SK-N-SH (cell line): Measurements from ENCODE around the gene GNG13. TPM values are rescaled to one million over a fixed set of nuclear protein-coding genes. Genes with fewer than 3 reads are reported as not detected.

Source experiments
- CTCF ChIA-PET: fragments of 300-600, 350-600 bp; formaldehyde crosslinking; extraction: SDS; loops from one replicate; lab custom pipeline; 2021; lab: Yijun Ruan, JAX
- POLR2A ChIA-PET: fragments of 350-600 bp; sonication (Branson Sonifier 250); formaldehyde crosslinking; extraction: SDS; loops from one replicate; lab custom pipeline; 2020; ENCODE audit warnings: antibody characterized with exemption, inconsistent platforms; lab: Yijun Ruan, JAX
- DNase-seq: peaks from one replicate; pipeline ENCODE4 v3.0.0; 2012
- H2AFZ ChIP-seq: fragments of 200-600 bp; sonication (generic); 2 replicates; pipeline ENCODE4 v1.8.1; 2016; ENCODE audit warnings: antibody characterized with exemption, mild to moderate bottlenecking, low read depth
- H3F3A ChIP-seq: fragments of 200-600 bp; sonication (generic); replicated peaks from 2 replicates; pipeline ENCODE3; 2016; ENCODE audit warnings: antibody characterized with exemption, mild to moderate bottlenecking; ENCODE audit not compliant: insufficient read depth
- H3K27ac ChIP-seq, 2 experiments: fragments of 200-500 bp in 1 of 2; fragments of 200-600 bp in 1 of 2; sonication (Bioruptor generic) in 1 of 2; sonication (generic), shearing (Covaris generic) in 1 of 2; 2 replicates each; pipeline versions ENCODE4 v1.5.1 to v1.6.1; 2014 to 2016; ENCODE audit warnings: low read depth in 2 of 2, inconsistent platforms in 1 of 2, low read length in 1 of 2, mild to moderate bottlenecking in 1 of 2, mixed read lengths in 1 of 2
- H3K27me3 ChIP-seq: fragments of 200-600 bp; sonication (generic), shearing (Covaris generic); 2 replicates; pipeline ENCODE4 v1.6.1; 2016; ENCODE audit warnings: mixed run types; ENCODE audit not compliant: insufficient read depth
- H3K36me3 ChIP-seq, 2 experiments: fragments of 200-500 bp in 1 of 2; fragments of 200-600 bp in 1 of 2; sonication (Bioruptor generic) in 1 of 2; sonication (generic) in 1 of 2; replicated peaks in 1 of 2; 2 replicates each; pipeline versions ENCODE3 to v1.5.1; 2014 to 2016; ENCODE audit warnings: low read length in 1 of 2, mild to moderate bottlenecking in 1 of 2; ENCODE audit not compliant: insufficient read depth in 2 of 2, control insufficient read depth in 1 of 2
- H3K4me1 ChIP-seq, 2 experiments: fragments of 200-500 bp in 1 of 2; fragments of 200-600 bp in 1 of 2; sonication (Bioruptor generic) in 1 of 2; sonication (generic), shearing (Covaris generic) in 1 of 2; 2 replicates each; pipeline versions ENCODE4 v1.5.1 to v1.6.1; 2014 to 2016; ENCODE audit warnings: low read depth in 1 of 2, low read length in 1 of 2, mixed run types in 1 of 2; ENCODE audit not compliant: insufficient read depth in 2 of 2, control insufficient read depth in 1 of 2
- H3K4me2 ChIP-seq: fragments of 200-600 bp; sonication (generic), shearing (Covaris generic); 2 replicates; pipeline ENCODE4 v1.6.1; 2017; ENCODE audit warnings: mixed run types
- H3K4me3 ChIP-seq, 2 experiments: fragments of 200-500 bp in 1 of 2; fragments of 200-600 bp in 1 of 2; sonication (Bioruptor generic) in 1 of 2; sonication (generic), shearing (Covaris generic) in 1 of 2; 2 replicates each; pipeline versions ENCODE4 v1.5.1 to v1.8.1; 2014 to 2016; ENCODE audit warnings: low read depth in 2 of 2, inconsistent platforms in 1 of 2, low read length in 1 of 2, mild to moderate bottlenecking in 1 of 2, mixed read lengths in 1 of 2, moderate library complexity in 1 of 2
- H3K79me2 ChIP-seq: fragments of 200-600 bp; sonication (generic); 2 replicates; pipeline ENCODE4 v1.8.1; 2017; ENCODE audit warnings: mild to moderate bottlenecking; ENCODE audit not compliant: insufficient read depth
- H3K9ac ChIP-seq: fragments of 200-600 bp; sonication (generic); 2 replicates; pipeline ENCODE4 v1.6.1; 2017; ENCODE audit warnings: mixed run types
- H3K9me2 ChIP-seq: fragments of 200-600 bp; sonication (generic); 2 replicates; pipeline ENCODE4 v1.6.1; 2017; ENCODE audit warnings: mixed run types
- H3K9me3 ChIP-seq: fragments of 200-600 bp; sonication (generic); 2 replicates; pipeline ENCODE4 v1.6.1; 2017; ENCODE audit warnings: mixed run types, mild to moderate bottlenecking, moderate library complexity
- H4K20me1 ChIP-seq: fragments of 200-600 bp; sonication (generic); 2 replicates; pipeline ENCODE4 v1.6.1; 2017; ENCODE audit warnings: mild to moderate bottlenecking, mixed run types; ENCODE audit not compliant: insufficient read depth
- ELF1 ChIP-seq: IDR thresholded peaks from 2 replicates; pipeline ENCODE4 v1.4.0; 2012
- FOXM1 ChIP-seq: IDR thresholded peaks from 2 replicates; pipeline ENCODE4 v1.4.0; 2012; ENCODE audit warnings: low read depth, mild to moderate bottlenecking
- GABPA ChIP-seq: IDR thresholded peaks from 2 replicates; pipeline ENCODE4 v1.4.0; 2012; ENCODE audit warnings: low read depth, mild to moderate bottlenecking
- MAX ChIP-seq: IDR thresholded peaks from 2 replicates; pipeline ENCODE4 v1.4.0; 2012; ENCODE audit warnings: low read depth
- NRF1 ChIP-seq: IDR thresholded peaks from 2 replicates; pipeline ENCODE4 v1.6.1; 2012; ENCODE audit warnings: low read depth, mild to moderate bottlenecking, low read length
- PBX3 ChIP-seq: IDR thresholded peaks from 2 replicates; pipeline ENCODE4; 2012
- RAD21 ChIP-seq: IDR thresholded peaks from 2 replicates; pipeline ENCODE4 v1.6.1; 2012; ENCODE audit warnings: mild to moderate bottlenecking, low read length
- RCOR1 ChIP-seq: fragments of 150-350 bp; IDR thresholded peaks from 2 replicates; pipeline ENCODE4 v1.6.1; 2017; ENCODE audit warnings: antibody characterized with exemption, low read length
- REST ChIP-seq: IDR thresholded peaks from 2 replicates; pipeline ENCODE4 v1.6.1; 2012; ENCODE audit warnings: mild to moderate bottlenecking, low read depth, low read length, moderate library complexity
- RXRA ChIP-seq: IDR thresholded peaks from 2 replicates; pipeline ENCODE4 v1.4.0; 2012; ENCODE audit warnings: low read depth, mild to moderate bottlenecking, borderline replicate concordance
- SMC3 ChIP-seq: IDR thresholded peaks from 2 replicates; pipeline ENCODE4 v1.6.1; 2012; ENCODE audit warnings: low read depth, low read length, improper control_type of control experiment
- TCF12 ChIP-seq: IDR thresholded peaks from 2 replicates; pipeline ENCODE4 v1.4.0; 2012
- TEAD4 ChIP-seq: IDR thresholded peaks from 2 replicates; pipeline ENCODE4 v1.4.0; 2012; ENCODE audit warnings: mild to moderate bottlenecking, borderline replicate concordance; ENCODE audit not compliant: insufficient read depth
- USF1 ChIP-seq: IDR thresholded peaks from 2 replicates; pipeline ENCODE4 v1.4.0; 2012; ENCODE audit warnings: low read depth, borderline replicate concordance
- YY1 ChIP-seq: IDR thresholded peaks from 2 replicates; pipeline ENCODE4 v1.4.0; 2012; ENCODE audit warnings: low read depth, mild to moderate bottlenecking
- WGBS: methylation state at CpG from one replicate; pipeline ENCODE4 v1.1.6; 2017; ENCODE audit warnings: low lambda C conversion rate; 5-methylcytosine and 5-hydroxymethylcytosine counted together
- polyA plus RNA-seq, 3 experiments: library from polyadenylated mRNA; depleted of rRNA; stranded (reverse); fragments of >200 nt; gene quantifications; 2 replicates each; pipeline ENCODE4 v1.2.3, GENCODE V29; 2012
- TF ChIP-seq, protein P1 (sequence below): fragments of 200-600 bp; sonication (generic); IDR thresholded peaks from 2 replicates; pipeline ENCODE4 v1.6.1; 2017; ENCODE audit warnings: antibody characterized with exemption, mild to moderate bottlenecking, moderate library complexity
- TF ChIP-seq, protein P2 (sequence below): fragments of 150-350 bp; IDR thresholded peaks from 2 replicates; pipeline ENCODE4 v1.6.1; 2017; ENCODE audit warnings: antibody characterized with exemption, low read length, low read depth, borderline replicate concordance

The GNG13 gene
- polyA plus RNA-seq, 1 of the 3 experiments (the other 2 are of a cell fraction), result not detected

- no peak for TF ChIP-seq REST
- TF ChIP-seq FOXM1, result no peak
- no peak for TF ChIP-seq ELF1
- no peak for TF ChIP-seq RCOR1
- TF ChIP-seq TEAD4, result no peak
- TF ChIP-seq, protein P1, sequence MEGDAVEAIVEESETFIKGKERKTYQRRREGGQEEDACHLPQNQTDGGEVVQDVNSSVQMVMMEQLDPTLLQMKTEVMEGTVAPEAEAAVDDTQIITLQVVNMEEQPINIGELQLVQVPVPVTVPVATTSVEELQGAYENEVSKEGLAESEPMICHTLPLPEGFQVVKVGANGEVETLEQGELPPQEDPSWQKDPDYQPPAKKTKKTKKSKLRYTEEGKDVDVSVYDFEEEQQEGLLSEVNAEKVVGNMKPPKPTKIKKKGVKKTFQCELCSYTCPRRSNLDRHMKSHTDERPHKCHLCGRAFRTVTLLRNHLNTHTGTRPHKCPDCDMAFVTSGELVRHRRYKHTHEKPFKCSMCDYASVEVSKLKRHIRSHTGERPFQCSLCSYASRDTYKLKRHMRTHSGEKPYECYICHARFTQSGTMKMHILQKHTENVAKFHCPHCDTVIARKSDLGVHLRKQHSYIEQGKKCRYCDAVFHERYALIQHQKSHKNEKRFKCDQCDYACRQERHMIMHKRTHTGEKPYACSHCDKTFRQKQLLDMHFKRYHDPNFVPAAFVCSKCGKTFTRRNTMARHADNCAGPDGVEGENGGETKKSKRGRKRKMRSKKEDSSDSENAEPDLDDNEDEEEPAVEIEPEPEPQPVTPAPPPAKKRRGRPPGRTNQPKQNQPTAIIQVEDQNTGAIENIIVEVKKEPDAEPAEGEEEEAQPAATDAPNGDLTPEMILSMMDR, result no peak
- TF ChIP-seq PBX3, result no peak
- TF ChIP-seq SMC3, result no peak
- TF ChIP-seq NRF1, result no peak
- no peak for TF ChIP-seq YY1
- TF ChIP-seq GABPA, result no peak
- TF ChIP-seq TCF12, result no peak
- no peak for TF ChIP-seq RXRA
- no peak for TF ChIP-seq RAD21
- no peak for TF ChIP-seq MAX
- TF ChIP-seq, protein P2, sequence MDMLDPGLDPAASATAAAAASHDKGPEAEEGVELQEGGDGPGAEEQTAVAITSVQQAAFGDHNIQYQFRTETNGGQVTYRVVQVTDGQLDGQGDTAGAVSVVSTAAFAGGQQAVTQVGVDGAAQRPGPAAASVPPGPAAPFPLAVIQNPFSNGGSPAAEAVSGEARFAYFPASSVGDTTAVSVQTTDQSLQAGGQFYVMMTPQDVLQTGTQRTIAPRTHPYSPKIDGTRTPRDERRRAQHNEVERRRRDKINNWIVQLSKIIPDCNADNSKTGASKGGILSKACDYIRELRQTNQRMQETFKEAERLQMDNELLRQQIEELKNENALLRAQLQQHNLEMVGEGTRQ, result no peak
- no peak for TF ChIP-seq USF1
These were observed 26.2 kb downstream of the GNG13 start for GRCh38 chr16:774086-775001.

More at GRCh38 chr16:774086-775001, 26.2 kb downstream of the GNG13 start:
- POLR2A ChIA-PET, result no interaction called here
- DNase-seq, result no peak
- 79% methylated on average over 10 of the region's 46 CpGs for WGBS
- H3K36me3 ChIP-seq, result no peaks in the 10 kb centered on the region
- no peak overlapping the region for H3K4me3 ChIP-seq
- no peak overlapping the region for H2AFZ ChIP-seq
- H3K9me3 ChIP-seq, result no peaks in the 10 kb centered on the region
- no peaks in the 10 kb centered on the region for H3K4me1 ChIP-seq
- no peak overlapping the region for H3K27ac ChIP-seq
- no peaks in the 10 kb centered on the region for H3K79me2 ChIP-seq
- CTCF ChIA-PET, result interaction anchor here (1.2 kb wide), 1 partner anchor 12 kb away, joined by 3 read pairs; no protein-coding TSS in a partner anchor
- no peak overlapping the region for H3K9ac ChIP-seq
- H4K20me1 ChIP-seq, result no peaks in the 10 kb centered on the region
- H3K4me2 ChIP-seq, result no peak overlapping the region
- no peaks in the 10 kb centered on the region for H3K27me3 ChIP-seq
- H3F3A ChIP-seq, result no peaks in the 10 kb centered on the region
- no peaks in the 10 kb centered on the region for H3K9me2 ChIP-seq
